Measurements from ENCODE around the gene HECW1. TPM values are rescaled to one million over a fixed set of nuclear protein-coding genes. Genes with fewer than 3 reads are reported as not detected.

Gene HECW1
- total RNA-seq, 4 donors from 2014 or later: 0.62 to 4.3 (median 1.4) TPM; not detected in 1

- intact Hi-C loops (cut with DNase I; ENCODE audit: low total_unique reads): loop anchor here (10.0 kb wide), 1 partner anchor 965 kb away; no protein-coding TSS in a partner anchor
Observed at GRCh38 chr7:43490016-43490415, 377.6 kb downstream of the HECW1 start.

GRCh38 chr7:43491123-43491522, 378.7 kb downstream of the HECW1 start:
- intact Hi-C loops (cut with DNase I; ENCODE audit: low total_unique reads): loop anchor here (10.0 kb wide), 1 partner anchor 964 kb away; no protein-coding TSS in a partner anchor
- 93% methylated on average over 2 of the region's 2 CpGs for WGBS, 2 donors
- no peak overlapping the region for H3K4me3 ChIP-seq (ENCODE audit: low read depth, poor library complexity, severe bottlenecking)
- TF ChIP-seq CTCF (IDR thresholded peaks at IDR 0.05) (no peak), POLR2A (IDR thresholded peaks at IDR 0.05) (no peak)
- no peak for DNase-seq (ENCODE audit: low spot score in 2 of 2)

More at GRCh38 chr7:43490016-43490415, 377.6 kb downstream of the HECW1 start:
- no peak for DNase-seq (ENCODE audit: low spot score in 2 of 2)
- no peak overlapping the region for H3K4me3 ChIP-seq (ENCODE audit: low read depth, poor library complexity, severe bottlenecking)
- 69 to 71% methylated on average over 3 of the region's 3 CpGs for WGBS, 2 donors
- no peak for TF ChIP-seq POLR2A (IDR thresholded peaks at IDR 0.05)
- TF ChIP-seq CTCF (IDR thresholded peaks at IDR 0.05): no peak

GRCh38 chr7:43491984-43492383, 379.5 kb downstream of the HECW1 start:
- intact Hi-C loops (cut with DNase I; ENCODE audit: low total_unique reads): loop anchor here (10.0 kb wide), 1 partner anchor 963 kb away; no protein-coding TSS in a partner anchor
- no peak overlapping the region for H3K4me3 ChIP-seq (ENCODE audit: low read depth, poor library complexity, severe bottlenecking)
- 57 to 63% methylated on average over 2 of the region's 2 CpGs for WGBS, 2 donors
- no peak for TF ChIP-seq CTCF (IDR thresholded peaks at IDR 0.05)
- TF ChIP-seq POLR2A (IDR thresholded peaks at IDR 0.05): no peak
- no peak for DNase-seq (ENCODE audit: low spot score in 2 of 2)

- TF ChIP-seq POLR2A (IDR thresholded peaks at IDR 0.05) (no peak), CTCF (IDR thresholded peaks at IDR 0.05) (no peak)
- WGBS, 2 donors: 74 to 85% methylated on average over 5 of the region's 5 CpGs
- no peak overlapping the region for H3K4me3 ChIP-seq (ENCODE audit: low read depth, poor library complexity, severe bottlenecking)
- intact Hi-C loops (cut with DNase I; ENCODE audit: low total_unique reads): loop anchor here (10.0 kb wide), 1 partner anchor 962 kb away; no protein-coding TSS in a partner anchor
- no peak for DNase-seq (ENCODE audit: low spot score in 2 of 2)
Observed at GRCh38 chr7:43492896-43493295, 380.4 kb downstream of the HECW1 start.

GRCh38 chr7:43495572-43495971, 383.1 kb downstream of the HECW1 start:
- no peak overlapping the region for H3K4me3 ChIP-seq (ENCODE audit: low read depth, poor library complexity, severe bottlenecking)
- WGBS, 2 donors: 91 to 96% methylated on average over 4 of the region's 4 CpGs
- intact Hi-C loops (cut with DNase I; ENCODE audit: low total_unique reads): loop anchor here (10.0 kb wide), 1 partner anchor 959 kb away; no protein-coding TSS in a partner anchor
- DNase-seq (ENCODE audit: low spot score in 2 of 2): no peak
- TF ChIP-seq POLR2A (IDR thresholded peaks at IDR 0.05) (no peak), CTCF (IDR thresholded peaks at IDR 0.05) (no peak)

- DNase-seq (ENCODE audit: low spot score in 2 of 2): no peak
- WGBS, 2 donors: 88% methylated on average over 2 of the region's 2 CpGs
Observed at GRCh38 chr7:43496596-43496995, 384.1 kb downstream of the HECW1 start.

More at GRCh38 chr7:43496596-43496995, 384.1 kb downstream of the HECW1 start:
- H3K4me3 ChIP-seq (ENCODE audit: low read depth, poor library complexity, severe bottlenecking): no peak overlapping the region
- intact Hi-C loops (cut with DNase I; ENCODE audit: low total_unique reads): loop anchor here (10.0 kb wide), 1 partner anchor 958 kb away; no protein-coding TSS in a partner anchor
- TF ChIP-seq POLR2A (IDR thresholded peaks at IDR 0.05): no peak
- TF ChIP-seq CTCF (IDR thresholded peaks at IDR 0.05): no peak

Data from lower leg skin (tissue), 4 donors.